CD4-positive, alpha-beta T cell (primary cell): ENCODE results near the gene CRYBB1. TPM values are rescaled to one million over a fixed set of nuclear protein-coding genes. Genes with fewer than 3 reads are reported as not detected.

Source experiments
- ATAC-seq: fragments of 200-7000 bp; cut with Tn5 transposase; one replicate; pipeline ENCODE4 v1.10.0; 2022; ENCODE audit warnings: mild to moderate bottlenecking; ENCODE audit not compliant: poor library complexity
- CTCF ChIA-PET: fragments of 350-600 bp; sonication (Branson Sonifier 250); formaldehyde crosslinking; loops from one replicate; lab custom pipeline; 2021; ENCODE audit warnings: antibody characterized with exemption, inconsistent platforms; lab: Charles Lee
- POLR2A ChIA-PET: fragments of 350-600 bp; sonication (Branson Sonifier 250); formaldehyde crosslinking; loops from one replicate; lab custom pipeline; 2021; ENCODE audit warnings: antibody characterized with exemption, inconsistent platforms; lab: Charles Lee
- DNase-seq, 14 experiments: peaks; one replicate each; pipeline ENCODE4 v3.0.0-alpha.2; 2013 to 2020; ENCODE audit warnings: mixed read lengths in 2 of 14
- H3K27ac ChIP-seq, 2 donors: one replicate each; pipeline versions ENCODE4 v1.5.1 to v1.7.0; 2013; ENCODE audit warnings: low read length in 2 of 2, low read depth in 1 of 2, mild to moderate bottlenecking in 1 of 2
- H3K27me3 ChIP-seq, 2 experiments: 1 replicate in 1 of 2; 2 replicates in 1 of 2; pipeline versions ENCODE4 v1.6.1 to v1.7.0; 2013; ENCODE audit warnings: low read length in 2 of 2, control low read depth in 1 of 2, mild to moderate bottlenecking in 1 of 2, moderate library complexity in 1 of 2; ENCODE audit not compliant: insufficient read depth in 2 of 2, control insufficient read depth in 1 of 2
- H3K36me3 ChIP-seq: one replicate; pipeline ENCODE4 v1.6.1; 2013; ENCODE audit warnings: low read length, control low read depth; ENCODE audit not compliant: insufficient read depth
- H3K4me1 ChIP-seq: one replicate; pipeline ENCODE4 v1.6.1; 2013; ENCODE audit warnings: low read length, control low read depth; ENCODE audit not compliant: insufficient read depth
- H3K4me3 ChIP-seq: one replicate; pipeline ENCODE4 v1.5.1; 2013; ENCODE audit warnings: mild to moderate bottlenecking, low read length, moderate library complexity
- H3K9me3 ChIP-seq, 2 experiments: 1 replicate in 1 of 2; 2 replicates in 1 of 2; pipeline versions ENCODE4 v1.6.1 to v1.7.0; 2013; ENCODE audit warnings: low read length in 2 of 2, mild to moderate bottlenecking in 2 of 2, control low read depth in 1 of 2, moderate library complexity in 1 of 2; ENCODE audit not compliant: control insufficient read depth in 1 of 2, insufficient read depth in 1 of 2
- H3K27ac Mint-ChIP-seq: one replicate; pipeline ENCODE4 v1.8.0; 2020; ENCODE audit warnings: mixed read lengths
- H3K27me3 Mint-ChIP-seq: one replicate; pipeline ENCODE4 v1.8.0; 2021; ENCODE audit warnings: mixed read lengths
- H3K36me3 Mint-ChIP-seq: one replicate; pipeline ENCODE4 v1.8.0; 2021; ENCODE audit warnings: low read depth, mixed read lengths
- H3K4me1 Mint-ChIP-seq: one replicate; pipeline ENCODE4 v1.8.0; 2021; ENCODE audit warnings: low read depth, mixed read lengths
- H3K4me3 Mint-ChIP-seq: one replicate; pipeline ENCODE4 v1.8.0; 2020; ENCODE audit warnings: mild to moderate bottlenecking, mixed read lengths
- H3K9me3 Mint-ChIP-seq: one replicate; pipeline ENCODE4 v1.8.0; 2020; ENCODE audit warnings: mixed read lengths
- CTCF ChIP-seq: fragments of 200-600 bp; IDR thresholded peaks from one replicate; pipeline ENCODE4 v1.8.0; 2022; ENCODE audit warnings: antibody characterized with exemption, mild to moderate bottlenecking
- intact Hi-C, 2 experiments: fragments of 100-400 bp; cut with DNase I in 1 of 2; cut with micrococcal nuclease in 1 of 2; formaldehyde crosslinking; loops; one replicate each; pipeline versions ENCODE4 v1.15.1 to v1.9.0; 2023 to 2025; cut with DNase I, micrococcal nuclease
- total RNA-seq, 174 experiments: library from RNA in 2 of 174; stranded (reverse) in 2 of 174; gene quantifications; one replicate each; pipeline ENCODE4 v1.2.3 and lab custom pipeline; 2021 to 2026

The CRYBB1 gene
- total RNA-seq, 2 experiments from 2014 or later: not detected

GRCh38 chr22:26619510-26619909 is 1.7 kb upstream of the CRYBB1 start:
- Mint-ChIP-seq H3K36me3 (no peaks in the 10 kb centered on the region), H3K4me3 (no peak overlapping the region), H3K27me3 (no peaks in the 10 kb centered on the region), H3K9me3 (no peaks in the 10 kb centered on the region), H3K4me1 (no peaks in the 10 kb centered on the region), H3K27ac (no peak overlapping the region)
- intact Hi-C loops: no loop called here
- Histone ChIP-seq H3K9me3 (no peaks in the 10 kb centered on the region), H3K27ac (no peak overlapping the region), H3K36me3 (no peaks in the 10 kb centered on the region), H3K4me3 (no peak overlapping the region), H3K27me3 (no peaks in the 10 kb centered on the region), H3K4me1 (peaks cover 3% of the 10 kb centered on the region)
- POLR2A ChIA-PET: no interaction called here
- DNase-seq: no peak
- no peak for ATAC-seq
- CTCF ChIA-PET: no interaction called here
- no peak for TF ChIP-seq CTCF

GRCh38 chr22:26618455-26618854 is 628 bp upstream of the CRYBB1 start:
- Mint-ChIP-seq H3K4me1 (no peaks in the 10 kb centered on the region), H3K4me3 (no peak overlapping the region)

GRCh38 chr22:26616650-26617049 is 1.2 kb downstream of the CRYBB1 start:
- no peak overlapping the region for H3K27ac ChIP-seq
- H3K36me3 ChIP-seq: no peaks in the 10 kb centered on the region
- H3K27me3 Mint-ChIP-seq: no peaks in the 10 kb centered on the region
- H3K27me3 ChIP-seq: no peaks in the 10 kb centered on the region
- TF ChIP-seq CTCF: no peak
- H3K4me1 Mint-ChIP-seq: no peaks in the 10 kb centered on the region
- intact Hi-C loops: no loop called here
- CTCF ChIA-PET: no interaction called here
- H3K4me1 ChIP-seq: peaks cover 3% of the 10 kb centered on the region
- H3K4me3 ChIP-seq: no peak overlapping the region
- H3K9me3 ChIP-seq: no peaks in the 10 kb centered on the region
- H3K36me3 Mint-ChIP-seq: no peaks in the 10 kb centered on the region
- H3K27ac Mint-ChIP-seq: no peak overlapping the region
- ATAC-seq (no peak), DNase-seq (no peak)
- POLR2A ChIA-PET: no interaction called here
- no peak overlapping the region for H3K4me3 Mint-ChIP-seq
- H3K9me3 Mint-ChIP-seq: no peaks in the 10 kb centered on the region

More at GRCh38 chr22:26618455-26618854, 628 bp upstream of the CRYBB1 start:
- no peak for TF ChIP-seq CTCF
- Histone ChIP-seq H3K4me3 (no peak overlapping the region), H3K9me3 (no peaks in the 10 kb centered on the region), H3K27ac (no peak overlapping the region), H3K4me1 (peaks cover 3% of the 10 kb centered on the region), H3K27me3 (no peaks in the 10 kb centered on the region), H3K36me3 (no peaks in the 10 kb centered on the region)
- Mint-ChIP-seq H3K27ac (no peak overlapping the region), H3K36me3 (no peaks in the 10 kb centered on the region), H3K9me3 (no peaks in the 10 kb centered on the region), H3K27me3 (no peaks in the 10 kb centered on the region)
- DNase-seq (no peak), ATAC-seq (no peak)
- POLR2A ChIA-PET: no interaction called here
- intact Hi-C loops: no loop called here
- CTCF ChIA-PET: no interaction called here
